Measurements from ENCODE around the gene DEPDC1B. TPM values are rescaled to one million over a fixed set of nuclear protein-coding genes. Genes with fewer than 3 reads are reported as not detected.
"Not testable (repeated sequence)": the region's sequence is repeated elsewhere in the genome, so short reads cannot be mapped to it uniquely, and the experiment has no call there.

The DEPDC1B gene
- total RNA-seq, 3 donors from 2014 or later = under 0.01 to 1.1 (median 0.29) TPM

DNA sequence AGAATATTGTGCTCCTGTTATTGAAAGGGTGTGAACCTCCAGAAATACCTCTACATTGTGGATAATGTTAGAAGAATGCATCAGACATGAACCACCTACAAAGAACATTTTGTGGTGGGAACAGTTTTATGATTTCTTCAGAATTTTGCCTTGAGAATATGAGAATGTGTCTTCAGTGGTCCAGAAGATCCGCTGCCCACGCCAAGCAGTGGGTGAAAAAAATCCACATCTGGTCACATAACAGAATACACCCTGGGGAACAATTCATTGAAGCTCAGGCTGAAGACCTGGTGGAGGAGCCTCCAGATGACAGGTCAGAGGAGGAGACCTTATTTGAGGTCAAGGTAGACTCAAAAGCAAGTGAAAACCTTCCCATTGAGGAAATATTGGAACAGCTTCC lies 69.1 kb downstream of the DEPDC1B start:
- Histone ChIP-seq H3K4me3 (no peak overlapping the region), H3K27ac (no peak overlapping the region)

DNA sequence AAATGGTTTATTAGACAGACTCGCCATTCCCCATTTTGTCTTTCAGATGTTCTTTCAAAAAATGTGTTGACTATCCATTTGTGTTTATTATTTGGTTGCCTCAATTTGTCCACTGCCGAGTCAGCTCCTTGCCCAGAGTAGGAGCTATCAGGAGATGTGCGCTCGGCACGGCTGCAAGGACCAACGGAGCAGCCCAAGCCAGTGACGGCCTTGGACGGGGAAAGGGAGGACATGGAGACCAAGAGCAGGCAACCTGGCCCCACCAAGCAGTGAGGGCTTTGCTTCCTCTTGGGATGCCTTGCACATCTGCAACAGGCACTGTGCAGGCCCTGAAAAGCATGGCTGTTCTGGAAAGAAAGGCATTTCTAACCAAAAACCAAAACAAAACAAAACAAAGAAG lies 69.8 kb downstream of the DEPDC1B start:
- Histone ChIP-seq H3K27ac (no peak overlapping the region), H3K9me3 (no peaks in the 10 kb centered on the region), H3K27me3 (no peaks in the 10 kb centered on the region), H3K36me3 (no peaks in the 10 kb centered on the region), H3K4me3 (no peak overlapping the region), H3K4me1 (no peaks in the 10 kb centered on the region)
- no peak for TF ChIP-seq POLR2AphosphoS5 (IDR thresholded peaks at IDR 0.05)
- no peak for TF ChIP-seq POLR2A (IDR thresholded peaks at IDR 0.05)
- TF ChIP-seq, protein P1, sequence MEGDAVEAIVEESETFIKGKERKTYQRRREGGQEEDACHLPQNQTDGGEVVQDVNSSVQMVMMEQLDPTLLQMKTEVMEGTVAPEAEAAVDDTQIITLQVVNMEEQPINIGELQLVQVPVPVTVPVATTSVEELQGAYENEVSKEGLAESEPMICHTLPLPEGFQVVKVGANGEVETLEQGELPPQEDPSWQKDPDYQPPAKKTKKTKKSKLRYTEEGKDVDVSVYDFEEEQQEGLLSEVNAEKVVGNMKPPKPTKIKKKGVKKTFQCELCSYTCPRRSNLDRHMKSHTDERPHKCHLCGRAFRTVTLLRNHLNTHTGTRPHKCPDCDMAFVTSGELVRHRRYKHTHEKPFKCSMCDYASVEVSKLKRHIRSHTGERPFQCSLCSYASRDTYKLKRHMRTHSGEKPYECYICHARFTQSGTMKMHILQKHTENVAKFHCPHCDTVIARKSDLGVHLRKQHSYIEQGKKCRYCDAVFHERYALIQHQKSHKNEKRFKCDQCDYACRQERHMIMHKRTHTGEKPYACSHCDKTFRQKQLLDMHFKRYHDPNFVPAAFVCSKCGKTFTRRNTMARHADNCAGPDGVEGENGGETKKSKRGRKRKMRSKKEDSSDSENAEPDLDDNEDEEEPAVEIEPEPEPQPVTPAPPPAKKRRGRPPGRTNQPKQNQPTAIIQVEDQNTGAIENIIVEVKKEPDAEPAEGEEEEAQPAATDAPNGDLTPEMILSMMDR (IDR thresholded peaks at IDR 0.05) = no peak
- intact Hi-C loops (cut with DNase I; ENCODE audit: low total_unique reads) = no loop called here
- DNase-seq (ENCODE audit: low spot score in 2 of 2) = no peak

More for the DNA sequence above, 69.1 kb downstream of the DEPDC1B start:
- Histone ChIP-seq H3K4me1 (no peaks in the 10 kb centered on the region), H3K27me3 (no peaks in the 10 kb centered on the region), H3K9me3 (no peaks in the 10 kb centered on the region), H3K36me3 (no peaks in the 10 kb centered on the region)
- no peak for DNase-seq (ENCODE audit: low spot score in 2 of 2)
- TF ChIP-seq POLR2AphosphoS5 (IDR thresholded peaks at IDR 0.05) (no peak), POLR2A (IDR thresholded peaks at IDR 0.05) (no peak)
- TF ChIP-seq, protein P1 (IDR thresholded peaks at IDR 0.05) = no peak
- intact Hi-C loops (cut with DNase I; ENCODE audit: low total_unique reads) = no loop called here

DNA sequence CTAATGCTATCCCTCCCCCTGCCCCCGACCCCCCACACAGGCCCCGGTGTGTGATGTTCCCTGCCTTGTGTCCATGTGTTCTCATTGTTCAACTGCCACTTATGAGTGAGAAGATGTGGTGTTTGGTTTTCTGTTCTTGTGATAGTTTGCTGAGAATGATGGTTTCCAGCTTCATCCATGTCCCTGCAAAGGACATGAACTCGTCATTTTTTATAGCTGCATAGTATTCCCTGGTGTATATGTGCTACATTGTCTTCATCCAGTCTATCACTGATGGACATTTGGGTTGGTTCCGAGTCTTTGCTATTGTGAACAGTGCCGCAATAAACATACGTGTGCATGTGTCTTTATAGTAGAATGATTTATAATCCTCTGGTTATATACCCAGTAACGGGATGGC lies 75.1 kb downstream of the DEPDC1B start:
- intact Hi-C loops (cut with DNase I; ENCODE audit: low total_unique reads) = loop anchor here (5.0 kb wide), 1 partner anchor 1357 kb away; no protein-coding TSS in a partner anchor
- not testable (repeated sequence) for H3K4me3 ChIP-seq; DNase-seq (ENCODE audit: low spot score in 2 of 2); H3K27ac ChIP-seq; H3K9me3 ChIP-seq; H3K4me1 ChIP-seq; H3K36me3 ChIP-seq; H3K27me3 ChIP-seq

DNA sequence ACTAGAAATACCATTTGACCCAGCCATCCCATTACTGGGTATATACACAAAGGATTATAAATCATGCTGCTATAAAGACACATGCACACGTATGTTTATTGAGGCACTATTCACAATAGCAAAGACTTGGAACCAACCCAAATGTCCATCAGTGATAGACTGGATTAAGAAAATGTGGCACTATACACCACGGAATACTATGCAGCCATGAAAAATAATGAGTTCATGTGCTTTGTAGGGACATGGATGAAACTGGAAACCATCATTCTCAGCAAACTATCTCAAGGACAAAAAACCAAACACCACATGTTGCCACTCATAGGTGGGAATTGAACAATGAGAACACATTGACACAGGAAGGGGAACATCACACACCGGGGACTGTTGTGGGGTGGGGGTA lies 79.2 kb downstream of the DEPDC1B start:
- not testable (repeated sequence) for H3K4me1 ChIP-seq; H3K4me3 ChIP-seq; H3K36me3 ChIP-seq; DNase-seq (ENCODE audit: low spot score in 2 of 2); H3K27ac ChIP-seq; H3K9me3 ChIP-seq; H3K27me3 ChIP-seq
- intact Hi-C loops (cut with DNase I; ENCODE audit: low total_unique reads) = loop anchor here (5.0 kb wide), 1 partner anchor 1362 kb away; no protein-coding TSS in a partner anchor

DNA sequence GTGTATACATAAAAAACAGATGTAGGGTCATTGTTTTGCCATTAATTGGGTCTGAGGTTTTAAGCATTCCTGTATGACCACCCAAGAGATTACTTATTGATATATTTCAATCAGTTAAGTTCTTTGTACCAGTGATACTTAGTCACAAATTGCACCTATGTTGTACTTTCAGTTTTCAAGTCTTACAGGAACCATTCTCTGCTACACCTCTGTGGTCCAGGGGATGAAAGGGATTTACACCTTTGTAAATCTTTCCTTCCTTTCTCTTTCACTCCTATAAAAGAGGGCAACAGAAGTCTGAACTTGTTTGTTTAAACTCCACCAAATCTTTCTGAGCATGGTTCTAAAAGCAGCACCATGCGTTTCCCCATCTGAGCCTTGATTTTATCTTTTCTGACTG lies 86.1 kb downstream of the DEPDC1B start:
- H3K4me1 ChIP-seq = no peaks in the 10 kb centered on the region
- DNase-seq (ENCODE audit: low spot score in 2 of 2) = no peak
- no peak overlapping the region for H3K27ac ChIP-seq
- no peaks in the 10 kb centered on the region for H3K27me3 ChIP-seq
- no peak overlapping the region for H3K4me3 ChIP-seq
- H3K36me3 ChIP-seq = no peaks in the 10 kb centered on the region
- intact Hi-C loops (cut with DNase I; ENCODE audit: low total_unique reads) = loop anchor here (2.0 kb wide), 1 partner anchor 23 kb away; no protein-coding TSS in a partner anchor
- H3K9me3 ChIP-seq = peaks cover 6 to 8% of the 10 kb centered on the region in 2 donors
- no peak for TF ChIP-seq POLR2A (IDR thresholded peaks at IDR 0.05)
- TF ChIP-seq, protein P1 (IDR thresholded peaks at IDR 0.05) = no peak
- no peak for TF ChIP-seq POLR2AphosphoS5 (IDR thresholded peaks at IDR 0.05)

DNA sequence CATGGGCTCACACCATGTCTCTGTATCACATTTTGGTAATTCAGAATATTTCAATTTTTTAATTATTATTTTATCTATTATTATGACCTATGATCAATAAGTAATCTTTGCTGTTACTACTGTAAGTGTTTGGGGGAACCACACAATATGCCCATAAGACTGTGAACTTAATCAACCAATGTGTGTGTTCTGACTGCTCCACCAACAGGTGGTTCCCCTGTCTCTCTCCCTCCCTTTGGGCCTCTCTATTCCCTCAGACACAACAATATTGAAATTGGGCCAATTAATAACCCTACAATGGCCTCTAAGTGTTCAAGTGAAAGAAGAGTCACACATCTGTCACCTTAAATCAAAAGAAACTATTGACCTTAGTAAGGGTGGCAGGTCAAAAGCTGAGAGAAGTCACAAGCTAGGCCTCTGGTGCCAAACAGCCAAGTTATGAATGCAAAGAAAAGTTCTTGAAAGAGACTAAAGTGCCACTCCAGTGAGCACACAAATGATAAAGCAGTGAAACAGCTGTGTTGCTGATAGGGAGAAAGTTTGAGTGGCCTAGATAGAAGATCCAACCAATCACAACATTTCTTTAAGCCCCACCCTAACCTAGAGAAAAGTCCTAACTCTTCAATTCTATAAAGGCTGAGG lies 88.7 kb downstream of the DEPDC1B start:
- Histone ChIP-seq H3K36me3 (no peaks in the 10 kb centered on the region), H3K4me1 (no peaks in the 10 kb centered on the region), H3K27ac (no peak overlapping the region), H3K4me3 (no peak overlapping the region), H3K9me3 (peaks cover 6 to 8% of the 10 kb centered on the region in 2 donors), H3K27me3 (no peaks in the 10 kb centered on the region)
- DNase-seq (ENCODE audit: low spot score in 2 of 2) = no peak
- TF ChIP-seq POLR2AphosphoS5 (IDR thresholded peaks at IDR 0.05) (no peak), POLR2A (IDR thresholded peaks at IDR 0.05) (no peak)
- TF ChIP-seq, protein P1 (IDR thresholded peaks at IDR 0.05) = no peak
- intact Hi-C loops (cut with DNase I; ENCODE audit: low total_unique reads) = no loop called here
